K562 (cell line): ENCODE measurements around the gene ACSF3. TPM values are rescaled to one million over a fixed set of nuclear protein-coding genes. Genes with fewer than 3 reads are reported as not detected.

Source experiments
- ATAC-seq: fragments of 200-7000 bp; cut with Tn5 transposase; 3 replicates; pipeline ENCODE4 v1.9.1; 2020; ENCODE audit warnings: moderate library complexity
- BruUV-seq: library from RNA; stranded (reverse); fragments of 400-500 nt; replicated peaks from 2 replicates; lab custom pipeline; 2021; lab: Mats Ljungman, UMichigan
- CTCF ChIA-PET: fragments of 300-600 bp; formaldehyde crosslinking; extraction: SDS; loops from one replicate; lab custom pipeline; 2021; ENCODE audit warnings: low intra/inter-chr PET ratio; lab: Yijun Ruan, JAX
- POLR2A ChIA-PET: fragments of 300-600, 350-650 bp; sonication (Branson Sonifier 250); formaldehyde crosslinking; extraction: SDS; loops from one replicate; lab custom pipeline; 2021; ENCODE audit warnings: antibody characterized with exemption, inconsistent platforms; lab: Yijun Ruan, JAX
- DNase-seq, 4 experiments: peaks; one replicate each; pipeline versions ENCODE4 v3.0.0 to v3.0.0-alpha.2; 2011 to 2018; ENCODE audit warnings: low spot score in 3 of 4, mixed read lengths in 3 of 4; ENCODE audit errors: extremely low read depth in 1 of 4
- FAIRE-seq: peaks from 2 replicates; lab custom pipeline; 2011; peaks lifted over from hg19 to GRCh38; lab: Jason Lieb, UNC
- H2AFZ ChIP-seq: 2 replicates; pipeline ENCODE4 v1.6.0; 2011; ENCODE audit warnings: low read depth, low read length, control low read depth, inconsistent platforms
- H3K27ac ChIP-seq: fragments of 200-600 bp; 3 replicates; pipeline ENCODE4 v1.8.0; 2011; ENCODE audit warnings: low read depth, mild to moderate bottlenecking, control low read depth, inconsistent platforms, low read length, moderate library complexity, mixed read lengths; ENCODE audit errors: extremely low read depth
- H3K27me3 ChIP-seq, 2 experiments: fragments of 300-600 bp in 1 of 2; 2 replicates in 1 of 2; 3 replicates in 1 of 2; pipeline versions ENCODE4 v1.6.0 to v1.8.0; 2011; ENCODE audit warnings: inconsistent platforms in 2 of 2, low read length in 2 of 2, mild to moderate bottlenecking in 1 of 2, mixed read lengths in 1 of 2, moderate library complexity in 1 of 2; ENCODE audit not compliant: control insufficient read depth in 2 of 2, insufficient read depth in 2 of 2
- H3K36me3 ChIP-seq: fragments of 300-600 bp; 3 replicates; pipeline ENCODE4 v1.8.0; 2011; ENCODE audit warnings: mild to moderate bottlenecking, low read length, inconsistent platforms; ENCODE audit not compliant: control insufficient read depth, insufficient read depth
- H3K4me1 ChIP-seq, 2 experiments: fragments of 200-600 bp in 1 of 2; replicated peaks in 1 of 2; 2 replicates in 1 of 2; 3 replicates in 1 of 2; pipeline versions ENCODE4 v1.5.1 to v1.8.0; 2011; ENCODE audit warnings: inconsistent platforms in 2 of 2, low read length in 2 of 2, mild to moderate bottlenecking in 1 of 2, mixed read lengths in 1 of 2, moderate library complexity in 1 of 2; ENCODE audit not compliant: control insufficient read depth in 2 of 2, insufficient read depth in 2 of 2
- H3K4me2 ChIP-seq: 2 replicates; pipeline ENCODE4 v1.6.1; 2011; ENCODE audit warnings: low read length, control low read depth, inconsistent platforms, mixed read lengths; ENCODE audit not compliant: insufficient read depth
- H3K4me3 ChIP-seq: fragments of 200-600 bp; sonication (generic), shearing (Covaris generic); 2 replicates; pipeline ENCODE4 v1.5.1; 2016; ENCODE audit warnings: control low read depth, inconsistent platforms
- H3K79me2 ChIP-seq: fragments of 200-600 bp; 3 replicates; pipeline ENCODE4 v1.8.0; 2011; ENCODE audit warnings: low read length, inconsistent platforms; ENCODE audit not compliant: control insufficient read depth, insufficient read depth
- H3K9ac ChIP-seq, 2 experiments: 2 replicates each; pipeline versions ENCODE4 v1.6.0 to v1.6.1; 2011; ENCODE audit warnings: low read depth in 2 of 2, low read length in 2 of 2, control low read depth in 1 of 2, inconsistent platforms in 1 of 2, mild to moderate bottlenecking in 1 of 2, mixed read lengths in 1 of 2; ENCODE audit not compliant: insufficient read depth in 1 of 2
- H3K9me1 ChIP-seq: one replicate; pipeline ENCODE4 v1.6.0; 2011; ENCODE audit warnings: inconsistent platforms, mild to moderate bottlenecking, low read length, moderate library complexity; ENCODE audit not compliant: control insufficient read depth, insufficient read depth
- H3K9me3 ChIP-seq: replicated peaks from 2 replicates; pipeline ENCODE4 v1.5.1; 2011; ENCODE audit warnings: low read depth, low read length, inconsistent platforms; ENCODE audit not compliant: control insufficient read depth, insufficient read depth
- H4K20me1 ChIP-seq: replicated peaks from 2 replicates; pipeline ENCODE4 v1.6.1; 2011; ENCODE audit warnings: low read length, inconsistent platforms, mixed read lengths; ENCODE audit not compliant: control insufficient read depth, insufficient read depth
- ARHGAP35 ChIP-seq: fragments of 450-650 bp; IDR thresholded peaks from 2 replicates; pipeline ENCODE4 v1.6.1; 2018; ENCODE audit not compliant: partially characterized antibody
- BRF2 ChIP-seq: IDR thresholded peaks from 3 replicates; pipeline ENCODE4 v1.6.1; 2011; ENCODE audit warnings: borderline replicate concordance, mild to moderate bottlenecking; ENCODE audit not compliant: insufficient read length, insufficient read depth
- CBFA2T2 ChIP-seq: fragments of 450-650 bp; conservative IDR thresholded peaks from 2 replicates; pipeline ENCODE4 v1.6.1; 2017; ENCODE audit warnings: mild to moderate bottlenecking
- CHAMP1 ChIP-seq: fragments of 450-650 bp; IDR thresholded peaks from 2 replicates; pipeline ENCODE4 v1.6.1; 2016; ENCODE audit warnings: mild to moderate bottlenecking
- FIP1L1 ChIP-seq: fragments of 200-400 bp; formaldehyde crosslinking; IDR thresholded peaks from 2 replicates; pipeline ENCODE4 v1.6.1; 2018; ENCODE audit warnings: mild to moderate bottlenecking, low read depth, low read length; ENCODE audit not compliant: poor library complexity, severe bottlenecking
- FOS ChIP-seq: IDR thresholded peaks from 3 replicates; pipeline ENCODE4 v1.6.1; 2011; ENCODE audit not compliant: insufficient read length; ENCODE audit errors: extremely low read depth
- GABPA ChIP-seq: fragments of 200-800 bp; sonication (Bioruptor generic); conservative IDR thresholded peaks from 2 replicates; pipeline ENCODE4 v1.6.1; 2016; ENCODE audit warnings: low read depth, missing genetic modification characterization, missing compliant biosample characterization
- HDAC6 ChIP-seq: IDR thresholded peaks from 2 replicates; pipeline ENCODE4 v1.6.1; 2012; ENCODE audit warnings: low read depth, mild to moderate bottlenecking, control low read depth, inconsistent platforms, low read length, moderate library complexity
- JUNB ChIP-seq: fragments of 450-650 bp; formaldehyde crosslinking; conservative IDR thresholded peaks from 2 replicates; pipeline ENCODE4 v1.4.0; 2020; ENCODE audit warnings: mild to moderate bottlenecking
- LEF1 ChIP-seq: fragments of 450-650 bp; IDR thresholded peaks from 2 replicates; pipeline ENCODE4 v1.6.1; 2016; ENCODE audit warnings: mild to moderate bottlenecking
- PHF8 ChIP-seq: fragments of 200-600 bp; sonication (generic); IDR thresholded peaks from 2 replicates; pipeline ENCODE4 v1.6.1; 2012; ENCODE audit warnings: mixed run types, mild to moderate bottlenecking, inconsistent platforms, low read length, moderate library complexity, borderline replicate concordance
- PHTF2 ChIP-seq: fragments of 250-450 bp; sonication (Bioruptor Pico); IDR thresholded peaks from 2 replicates; pipeline ENCODE4 v1.5.0; 2021; ENCODE audit warnings: mild to moderate bottlenecking
- RBM39 ChIP-seq: fragments of 200-400 bp; formaldehyde crosslinking; optimal IDR thresholded peaks from 2 replicates; pipeline ENCODE3; 2018; ENCODE audit warnings: low read depth, low read length
- SMARCB1 ChIP-seq: IDR thresholded peaks from 2 replicates; pipeline ENCODE4 v1.6.1; 2011; ENCODE audit warnings: improper control_type of control experiment, low read depth; ENCODE audit not compliant: insufficient read length
- SMARCE1 ChIP-seq: fragments of 450-650 bp; IDR thresholded peaks from 2 replicates; pipeline ENCODE4 v1.7.1; 2016; ENCODE audit warnings: mild to moderate bottlenecking
- ZNF12 ChIP-seq: sonication (generic); formaldehyde crosslinking; IDR thresholded peaks from 2 replicates; pipeline ENCODE4 v1.4.0; 2020; ENCODE audit warnings: mild to moderate bottlenecking, missing genetic modification reagents
- ZNF232 ChIP-seq: sonication (generic); formaldehyde crosslinking; IDR thresholded peaks from 2 replicates; pipeline ENCODE4 v1.8.0; 2022; ENCODE audit warnings: mild to moderate bottlenecking, missing genetic modification reagents
- ZNF316 ChIP-seq: fragments of 450-650 bp; IDR thresholded peaks from 2 replicates; pipeline ENCODE4 v1.6.1; 2016
- ZNF740 ChIP-seq, 3 experiments: fragments of 200-800 bp in 1 of 3; sonication (Bioruptor generic) in 1 of 3; sonication (generic) in 1 of 3; formaldehyde crosslinking in 1 of 3; IDR thresholded peaks; 2 replicates each; pipeline versions ENCODE4 v1.6.1 to v1.8.0; 2016 to 2022; ENCODE audit warnings: mild to moderate bottlenecking in 2 of 3, missing compliant biosample characterization in 2 of 3, missing genetic modification characterization in 2 of 3, missing genetic modification reagents in 1 of 3
- WGBS: fragments of 100-300 bp; shearing (Covaris generic); methylation state at CpG from one replicate; pipeline ENCODE4 v1.1.6; 2016; ENCODE audit warnings: low coverage, mixed read lengths; ENCODE audit not compliant: insufficient coverage; ENCODE audit errors: missing lambda C conversion rate; 5-methylcytosine and 5-hydroxymethylcytosine counted together
- in situ Hi-C: fragments of 300-500 bp; cut with MboI; formaldehyde crosslinking; loops from 4 replicates; pipeline ENCODE4 v1.15.0; 2018; ENCODE audit warnings: inconsistent platforms, mixed read lengths
- intact Hi-C: fragments of 100-400 bp; cut with micrococcal nuclease; formaldehyde crosslinking; loops from 2 replicates; pipeline ENCODE4 v1.14.2; 2022
- polyA plus RNA-seq, 8 experiments: library from polyadenylated mRNA; depleted of rRNA in 4 of 8; stranded (reverse) in 5 of 8; unstranded in 3 of 8; fragments of >200 nt; fragmentation: Nextera tagmentation in 2 of 8; fragmentation: Illumina TruSeq in 1 of 8; extraction: Ambion mirVana in 2 of 8; extraction: Trizol in 1 of 8; gene quantifications; 2 replicates each; pipeline versions ENCODE4 v1.2.1 to v1.2.3, GENCODE V29; 2011 to 2014; ENCODE audit warnings: inconsistent platforms in 1 of 8, missing spikeins in 1 of 8
- total RNA-seq, 7 experiments: library from RNA; depleted of rRNA in 6 of 7; stranded (reverse); fragments of >200 nt in 6 of 7; fragmentation: Illumina TruSeq in 2 of 7; extraction: Trizol in 2 of 7; gene quantifications; 2 replicates each; pipeline versions ENCODE4 v1.2.1 to v1.2.3, GENCODE V29; 2011 to 2021; ENCODE audit warnings: low replicate concordance in 1 of 7

Gene ACSF3
- total and polyA plus RNA-seq, 9 of the 15 experiments (the other 6 are each of a cell fraction or from before 2014, with no cell fraction given): 0.77 to 32.8 (median 14.7) TPM

GRCh38 chr16:89073346-89074071 lies 20.1 kb upstream of the ACSF3 start:
- ATAC-seq: no peak
- FAIRE-seq: no peak
- WGBS: 70% methylated on average over 33 of the region's 34 CpGs
- Histone ChIP-seq H3K9me1 (no peaks in the 10 kb centered on the region), H3K9me3 (peaks cover 22% of the 10 kb centered on the region), H3K27me3 (peaks cover 5 to 31% of the 10 kb centered on the region in 2 experiments; a peak in 4 of 5 replicates), H3K4me3 (no peak overlapping the region), H3K4me2 (no peak overlapping the region), H3K4me1 (peaks cover 0 to 30% of the 10 kb centered on the region in 2 experiments; a peak in 3 of 5 replicates), H3K27ac (no peak overlapping the region), H3K9ac (no peak overlapping the region), H4K20me1 (no peaks in the 10 kb centered on the region), H2AFZ (no peak overlapping the region), H3K79me2 (no peaks in the 10 kb centered on the region), H3K36me3 (no peaks in the 10 kb centered on the region)
- in situ Hi-C loops (no loop called here), intact Hi-C loops (no loop called here)
- no TSS peak for BruUV-seq
- ChIA-PET CTCF (no interaction called here), POLR2A (no interaction called here)
- DNase-seq: no peak
- TF ChIP-seq PHTF2 (CRISPR knock-in tag): no peak
- no peak for TF ChIP-seq PHF8
- TF ChIP-seq CBFA2T2: no peak
- TF ChIP-seq LEF1: no peak
- TF ChIP-seq FOS: no peak
- TF ChIP-seq HDAC6: no peak
- no peak for TF ChIP-seq BRF2
- TF ChIP-seq ZNF740 (CRISPR knock-in tag; IDR thresholded peaks at IDR 0.05): no peak
- no peak for TF ChIP-seq ZNF740 (tag; IDR thresholded peaks at IDR 0.05)
- no peak for TF ChIP-seq GABPA (tag)
- TF ChIP-seq SMARCE1: no peak
- no peak for TF ChIP-seq ZNF12 (CRISPR knock-in tag)
- TF ChIP-seq CHAMP1: no peak
- no peak for TF ChIP-seq FIP1L1
- no peak for TF ChIP-seq SMARCB1
- no peak for TF ChIP-seq ZNF232 (CRISPR knock-in tag)
- peak; percentile 13; the same call in 1 of the 2 replicates for TF ChIP-seq ZNF316
- TF ChIP-seq JUNB (CRISPR knock-in tag): no peak
- TF ChIP-seq RBM39: no peak
- no peak for TF ChIP-seq ARHGAP35
